Fibroblast of skin of abdomen (primary cell): ENCODE measurements around the gene HOXB7.

Source experiments
- DNase-seq: peaks from one replicate; pipeline ENCODE4 v3.0.0-alpha.2; 2013

HOXB7 gene

DNA sequence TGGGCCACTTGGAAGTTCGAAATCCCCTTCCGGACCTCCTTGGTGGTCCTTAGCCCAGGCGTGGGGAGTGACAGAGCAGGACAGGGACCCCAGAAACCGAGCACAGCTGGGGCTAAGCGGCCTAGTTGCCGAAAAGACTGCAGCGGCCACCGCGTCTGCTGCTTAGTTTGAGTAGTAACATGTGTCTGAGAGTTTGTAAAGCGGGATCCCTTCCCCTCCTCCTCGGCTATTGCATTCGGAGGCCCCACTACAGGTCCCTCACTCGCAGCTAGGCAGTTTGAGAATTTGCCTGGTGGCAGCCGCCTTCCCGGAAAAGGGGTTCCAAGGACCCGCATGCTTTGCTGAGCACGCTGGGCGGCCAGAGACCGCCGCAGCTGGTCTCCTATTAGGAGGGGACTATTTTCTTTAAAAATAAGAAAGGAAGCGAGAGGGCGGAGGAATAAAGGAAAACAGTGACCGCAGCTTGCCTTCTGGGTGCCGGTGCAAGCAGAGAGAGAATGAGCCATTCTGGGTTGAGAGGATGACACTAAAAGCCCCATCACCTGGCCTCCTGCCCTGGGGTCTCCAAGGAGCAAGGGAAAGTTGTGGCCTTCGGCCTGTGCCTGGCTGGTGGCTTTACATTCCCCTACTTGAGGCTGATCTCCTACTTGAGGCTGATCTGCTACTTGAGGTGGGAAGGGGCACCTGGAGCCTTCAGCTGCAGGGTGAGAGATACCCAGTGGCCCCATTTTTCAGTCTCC lies 16.1 kb downstream of the HOXB7 start:
- no peak for DNase-seq

DNA sequence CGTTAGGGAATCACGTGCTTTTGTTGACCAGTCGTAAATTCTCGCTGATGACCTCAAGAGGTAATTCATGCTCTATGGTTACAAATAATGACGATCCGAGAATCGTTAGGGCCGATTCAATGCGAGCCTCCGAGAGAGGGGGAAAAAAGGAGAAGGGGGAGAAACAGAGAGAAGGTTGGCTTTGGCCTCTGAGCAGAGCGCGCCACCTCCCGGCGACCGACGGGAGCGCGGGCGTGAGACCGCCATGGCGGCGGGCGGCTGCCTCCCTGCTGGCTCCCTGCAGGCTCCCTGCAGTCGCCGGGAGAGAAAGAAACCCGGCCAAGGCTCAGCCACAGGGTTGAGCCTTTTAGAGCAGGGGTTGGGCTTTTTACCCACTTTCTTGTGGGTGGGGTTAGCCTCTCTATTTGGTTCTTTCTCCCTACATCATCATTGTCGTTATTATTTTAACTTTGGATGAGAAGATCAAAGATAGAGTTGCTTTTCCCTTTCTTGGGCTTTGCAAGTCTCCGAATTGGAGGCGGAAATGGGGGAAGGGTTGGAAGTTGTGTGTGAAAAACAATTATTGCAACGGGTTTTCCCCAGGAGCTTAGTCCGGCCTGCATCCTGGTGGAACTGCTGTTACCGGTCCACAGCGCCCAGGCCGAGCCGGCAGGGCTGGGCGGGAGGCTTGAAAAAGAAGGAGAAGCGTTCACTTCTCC lies 16.8 kb downstream of the HOXB7 start:
- DNase-seq = peak; percentile 98

DNA sequence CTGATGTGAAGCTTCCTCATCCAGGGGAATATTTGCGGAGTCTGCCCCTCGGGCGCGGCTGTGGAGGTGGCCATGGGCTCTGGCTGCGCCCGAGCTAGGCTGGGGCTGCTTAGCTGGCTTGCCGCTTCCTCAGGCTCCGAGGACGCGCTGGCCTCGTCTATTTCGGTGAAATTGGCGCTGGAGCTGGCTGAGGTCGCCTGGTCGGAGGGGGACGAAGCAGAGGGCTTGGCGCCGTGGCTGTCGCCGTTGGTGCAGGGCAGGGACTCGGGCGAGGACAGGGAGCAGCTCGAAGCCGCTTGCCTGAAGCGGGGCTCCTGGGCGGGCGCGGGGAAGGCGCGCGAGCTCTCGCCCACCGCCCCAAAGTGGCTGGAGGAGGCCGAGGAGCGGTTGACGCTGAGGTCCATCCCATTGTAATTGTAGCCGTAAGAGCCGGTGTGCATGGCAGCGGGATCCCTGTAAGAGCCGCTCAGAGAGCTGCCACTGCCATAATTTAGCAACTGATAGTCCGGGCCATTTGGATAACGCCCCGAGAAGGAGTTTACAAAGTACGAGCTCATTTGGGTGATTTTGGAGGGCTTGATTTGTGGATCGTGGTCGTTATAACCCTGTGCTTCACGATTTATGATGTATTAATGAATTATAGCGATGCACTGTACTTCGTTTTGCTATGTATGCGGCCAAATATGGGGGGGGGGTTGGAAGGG lies 17.5 kb downstream of the HOXB7 start, which contains the start of gene HOXB5:
Gene HOXB5 (minus strand): TSS at position 654 of the 704 bp plus-strand sequence. CDS start 97 bp downstream, at position 557.
- no peak for DNase-seq

DNA sequence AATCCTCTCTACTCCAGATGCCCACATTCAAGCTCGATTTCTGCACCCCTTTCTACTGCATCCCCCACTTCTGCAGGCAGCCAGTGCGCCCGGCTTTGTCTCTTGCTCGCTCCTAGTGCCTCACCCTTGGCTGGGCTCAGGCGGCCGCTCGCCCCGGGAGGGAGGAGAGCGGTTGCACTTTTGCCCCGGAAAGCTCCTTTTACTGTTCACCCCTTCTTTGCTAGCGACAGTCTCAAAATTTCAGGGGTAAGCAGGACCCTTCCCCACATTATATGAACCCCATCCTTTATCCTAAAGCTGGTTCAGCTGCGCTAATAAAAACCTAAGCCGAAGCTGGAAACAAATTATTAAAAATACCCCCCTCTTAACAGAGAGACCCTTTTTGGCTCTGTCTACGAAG lies 18.2 kb downstream of the HOXB7 start:
- no peak for DNase-seq

DNA sequence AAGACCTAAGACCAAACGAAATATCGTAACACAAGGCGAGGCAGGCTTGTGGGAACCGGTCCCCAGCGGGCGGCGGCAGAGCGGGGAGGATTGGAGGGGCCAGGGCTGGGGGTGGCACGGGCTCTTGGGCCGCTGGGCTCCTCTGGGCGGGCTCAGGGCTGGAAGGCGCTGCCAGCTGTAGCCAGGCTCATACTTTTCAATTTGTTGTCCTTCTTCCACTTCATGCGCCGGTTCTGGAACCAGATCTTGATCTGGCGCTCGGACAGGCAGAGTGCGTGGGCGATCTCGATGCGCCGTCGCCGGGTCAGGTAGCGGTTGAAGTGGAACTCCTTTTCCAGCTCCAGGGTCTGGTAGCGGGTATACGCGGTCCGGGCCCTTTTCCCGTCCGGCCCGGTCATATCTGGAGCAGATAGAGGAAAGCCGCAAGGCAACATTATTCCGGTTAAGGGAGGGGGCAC lies 18.7 kb downstream of the HOXB7 start:
- no peak for DNase-seq

DNA sequence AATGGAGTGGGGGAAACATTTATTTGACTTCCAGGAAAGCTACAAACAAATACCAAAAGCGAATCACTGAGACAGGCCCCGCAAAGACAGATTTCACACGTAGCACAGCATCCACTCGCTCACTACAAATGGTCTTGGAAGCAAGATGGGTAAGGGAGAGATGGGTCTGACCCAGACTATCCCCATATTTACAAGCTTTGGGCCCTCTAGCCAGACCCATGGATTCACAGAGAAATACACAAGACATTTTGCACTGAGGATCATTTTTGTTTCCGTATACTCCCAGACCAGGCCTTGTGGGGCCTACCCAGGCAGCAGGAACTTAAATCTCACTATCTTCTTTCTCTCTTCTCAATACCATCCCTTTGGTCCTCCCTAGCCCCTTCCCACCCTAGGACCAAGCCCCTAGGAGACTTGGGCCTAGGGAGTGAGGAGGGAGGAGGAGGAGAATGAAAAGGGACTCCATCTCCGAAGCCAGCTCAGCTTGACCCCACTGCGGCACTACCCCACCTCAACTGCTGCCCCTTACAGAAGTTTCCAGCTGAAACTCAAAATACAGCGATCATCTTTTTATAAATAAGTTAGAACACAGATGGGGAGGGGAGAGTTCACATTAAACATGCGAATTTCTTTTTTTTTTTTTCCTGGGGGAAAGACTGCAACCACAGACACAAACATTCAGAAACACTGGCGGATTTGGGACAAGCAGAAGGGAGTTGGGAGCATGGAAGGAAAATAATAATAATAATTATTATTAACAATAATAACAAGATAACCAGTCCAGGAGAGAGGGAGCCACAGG lies 19.4 kb downstream of the HOXB7 start:
- no peak for DNase-seq

DNA sequence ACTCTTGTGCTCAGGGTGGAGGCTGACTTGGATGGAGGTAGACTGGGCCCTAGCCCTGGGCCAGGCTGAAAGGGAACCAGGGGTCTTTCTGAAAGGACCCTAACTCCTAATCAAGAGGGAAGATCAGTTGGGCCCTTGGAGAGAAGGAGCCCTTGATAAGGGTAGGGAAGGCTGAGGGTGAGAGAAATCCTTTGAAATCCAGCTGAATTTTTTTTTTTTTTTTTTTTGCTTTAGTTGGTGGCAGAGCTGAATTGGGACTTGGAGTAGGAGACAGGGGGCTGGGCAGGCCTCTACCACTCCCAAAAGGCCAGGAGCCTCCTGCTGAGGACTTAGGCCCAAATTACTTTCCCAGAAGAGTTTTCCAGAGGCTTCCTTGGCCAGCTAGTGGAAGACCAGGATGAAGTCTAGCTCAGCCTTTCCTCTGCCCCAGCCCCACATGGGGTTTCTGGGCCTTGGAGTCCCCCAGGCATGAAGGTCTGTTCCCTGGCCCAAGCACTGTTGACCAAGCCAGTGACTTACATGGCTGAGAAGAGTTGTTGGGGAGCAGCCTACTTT lies 20.1 kb downstream of the HOXB7 start:
- DNase-seq = no peak

DNA sequence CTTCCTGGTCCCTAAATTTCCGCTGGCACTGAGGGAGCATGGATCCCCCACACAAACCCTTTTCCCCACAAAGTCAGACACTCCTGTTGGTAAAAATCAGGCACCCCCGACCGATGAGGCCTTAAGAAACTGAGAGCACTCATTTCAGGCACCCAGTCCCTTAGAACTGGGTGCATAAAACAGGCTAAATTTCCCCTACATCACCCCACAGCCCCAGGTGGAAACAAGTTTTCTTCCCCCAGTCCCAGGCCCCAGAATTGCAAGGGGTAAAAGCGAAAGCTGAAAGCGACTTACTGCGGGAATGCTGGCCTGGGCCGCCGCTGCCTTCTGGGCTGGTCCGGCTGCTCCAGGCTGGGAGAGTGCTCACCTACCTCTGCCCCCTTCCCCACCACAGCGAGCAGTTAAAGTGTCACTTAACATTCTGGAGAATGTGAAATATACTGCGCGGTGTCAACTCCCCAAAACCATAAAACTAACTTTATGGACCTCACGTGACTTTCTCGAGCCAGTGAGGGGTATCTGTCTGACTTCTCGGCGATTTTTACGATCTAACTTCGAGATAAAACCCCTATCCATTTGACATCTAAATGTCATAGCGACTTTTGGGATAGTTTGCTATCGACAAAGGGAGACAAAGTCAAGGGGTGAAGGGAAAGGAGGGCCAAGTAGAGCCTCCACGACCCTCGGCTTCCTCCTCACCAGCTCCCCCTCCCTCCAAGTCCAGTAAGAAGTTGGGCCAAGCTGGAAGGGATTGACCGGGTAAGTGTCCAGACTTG lies 20.8 kb downstream of the HOXB7 start, which contains the start of gene HOXB3:
Gene HOXB3 (minus strand): TSS at position 411 of the 776 bp plus-strand sequence. CDS start 37,767 bp downstream, outside the sequence.
- peak; percentile 94 for DNase-seq

DNA sequence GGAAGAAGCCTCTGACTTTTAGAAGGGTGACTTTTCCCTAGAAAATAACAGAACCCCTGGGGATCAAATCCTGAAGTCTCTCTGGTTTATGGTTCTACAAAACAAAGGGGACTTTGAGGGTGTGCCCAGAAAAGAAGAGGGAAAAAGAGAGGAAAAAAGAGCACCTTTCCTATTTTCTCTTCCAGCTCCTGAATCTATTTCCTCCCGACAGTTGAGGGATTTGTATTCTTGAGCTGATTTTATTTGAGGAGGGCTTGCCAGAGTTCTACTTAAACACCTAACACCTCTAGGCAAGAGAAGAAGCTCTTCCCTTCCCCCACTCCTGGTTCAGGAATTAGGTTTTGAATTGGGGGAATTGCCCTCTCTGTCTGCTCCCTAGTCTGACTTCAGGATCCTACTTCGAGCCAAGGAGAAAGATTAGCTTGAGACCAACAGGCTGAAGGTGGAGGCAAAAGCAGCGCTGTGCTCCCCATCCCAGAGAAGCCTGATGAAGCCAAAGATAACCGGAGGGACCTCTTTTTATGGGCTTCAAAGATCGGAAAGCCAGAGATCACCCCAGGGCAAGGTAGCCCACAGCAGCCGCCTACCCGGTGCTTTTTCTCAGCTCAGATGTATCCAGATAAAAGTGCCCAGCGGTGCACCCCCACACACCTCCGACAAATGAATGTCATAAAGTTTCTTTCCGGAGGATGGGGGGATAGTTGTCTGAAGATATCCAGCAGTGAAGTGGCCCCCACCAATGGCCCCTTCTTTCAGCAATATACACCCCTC lies 21.6 kb downstream of the HOXB7 start:
- DNase-seq = no peak

DNA sequence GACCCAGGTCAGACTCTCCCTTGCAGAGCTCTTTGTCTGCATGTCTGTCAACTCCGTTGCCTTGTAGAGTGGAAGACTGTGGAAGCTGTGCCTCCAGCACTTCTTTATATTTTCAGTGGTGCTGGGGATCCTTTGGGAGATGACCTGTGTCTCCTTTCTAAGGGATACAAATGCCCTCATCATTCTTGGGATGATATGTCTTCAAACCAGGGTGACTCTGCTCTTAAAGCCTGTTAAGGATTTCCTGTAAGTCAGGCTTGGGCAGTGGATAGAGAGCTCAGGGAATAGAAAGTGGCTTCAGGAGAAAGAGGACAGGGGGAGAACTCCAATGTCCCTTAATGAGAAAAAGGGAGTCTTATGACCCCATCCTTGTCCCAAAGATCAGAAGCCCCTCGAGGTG lies 22.3 kb downstream of the HOXB7 start:
- DNase-seq = no peak

DNA sequence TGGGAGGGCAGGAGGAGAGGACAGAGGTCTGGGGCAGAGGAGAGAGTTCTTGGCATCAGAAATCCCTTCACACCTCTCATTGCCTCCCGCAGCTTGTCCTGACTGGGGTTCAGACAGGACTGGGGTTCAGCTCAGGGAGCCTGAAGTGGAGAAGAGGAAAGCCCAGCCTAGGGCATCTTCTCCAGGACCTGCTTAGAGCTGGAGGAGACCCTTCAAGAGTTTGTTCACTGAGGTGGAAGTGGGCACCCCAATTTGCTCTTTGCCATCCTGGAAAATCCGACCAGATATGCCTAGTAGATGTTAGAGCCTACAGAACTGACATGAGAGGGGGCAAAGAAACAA lies 22.8 kb downstream of the HOXB7 start:
- DNase-seq = no peak

DNA sequence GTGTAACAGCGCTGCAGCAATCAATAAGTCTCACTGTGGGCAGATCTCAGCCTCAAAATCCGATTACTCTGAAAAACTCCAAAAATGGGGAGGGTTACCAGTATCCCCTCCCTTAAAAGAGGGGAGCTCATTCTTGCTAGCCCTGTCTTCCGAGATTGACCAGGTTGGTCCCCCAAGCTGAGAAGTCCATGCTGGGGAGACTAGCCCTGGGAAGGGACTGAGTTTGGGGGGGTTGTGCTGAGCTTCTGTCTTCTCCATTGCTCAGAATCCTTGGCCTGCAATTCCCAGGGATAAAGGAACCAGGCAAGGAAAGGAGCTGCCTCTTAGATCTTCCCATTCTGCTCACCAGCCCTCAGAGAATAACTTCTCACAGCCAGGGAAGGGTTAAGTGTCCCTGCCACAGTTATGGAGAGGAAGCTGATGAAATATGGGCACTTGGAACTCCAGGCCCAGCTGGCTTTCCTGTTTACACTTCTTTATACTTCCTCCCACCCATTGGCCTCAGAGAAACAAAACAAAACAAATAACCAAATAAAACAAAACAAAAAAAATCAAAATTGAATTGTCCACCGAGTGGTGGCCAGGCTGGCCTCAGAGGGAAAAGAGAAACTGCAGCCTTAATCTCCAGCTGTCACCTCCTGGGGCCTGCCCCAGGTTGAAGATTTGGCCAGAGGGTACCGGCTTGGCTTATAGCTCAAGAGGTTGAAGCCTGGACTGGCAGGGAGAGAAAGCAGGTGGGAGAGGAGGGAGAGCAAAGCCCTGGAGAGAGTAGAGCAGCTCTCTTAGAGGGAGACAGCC lies 23.3 kb downstream of the HOXB7 start:
- no peak for DNase-seq

DNA sequence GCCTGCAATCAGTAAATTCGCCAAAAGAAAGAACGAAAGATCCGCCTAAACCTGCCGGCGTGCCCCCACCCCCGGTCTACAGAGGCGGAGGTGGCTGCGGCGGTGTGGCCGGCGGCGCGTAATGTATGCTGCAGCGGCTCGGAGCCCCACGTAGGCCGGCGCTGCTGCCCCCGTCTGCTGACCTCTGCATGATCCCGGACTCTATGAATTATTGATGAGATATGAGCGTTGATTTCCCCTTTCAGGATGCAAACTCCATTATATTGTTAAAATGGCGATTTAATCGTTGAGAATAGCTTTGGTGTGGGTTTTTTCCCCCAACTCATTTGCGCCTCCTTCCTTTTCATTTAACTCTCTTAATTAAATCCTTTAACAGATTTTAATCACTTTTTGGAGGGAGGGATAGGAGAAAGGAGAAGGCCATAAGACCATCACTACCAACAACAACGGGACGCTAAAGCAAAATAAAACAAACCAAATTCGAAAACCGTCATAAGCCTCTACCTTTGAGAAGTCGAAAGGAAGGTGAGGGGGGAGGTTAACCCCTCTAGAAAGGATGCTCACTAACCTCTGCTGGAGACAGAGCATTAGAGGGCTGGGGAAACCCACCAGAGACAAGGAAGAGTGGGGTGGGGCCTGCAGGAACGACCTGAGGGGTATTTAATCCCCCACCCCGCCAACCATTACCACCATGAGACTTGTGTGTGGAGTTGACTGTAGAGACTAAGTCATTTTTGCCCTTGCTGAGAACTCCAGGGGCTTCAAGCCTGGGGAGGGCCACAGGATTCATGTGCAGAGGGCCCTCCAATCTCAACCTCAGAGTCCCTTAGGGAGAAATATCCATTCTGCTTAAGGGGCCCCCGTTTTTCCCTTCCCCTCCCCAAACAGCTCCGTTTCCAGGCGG lies 24.2 kb downstream of the HOXB7 start:
- DNase-seq = no peak

DNA sequence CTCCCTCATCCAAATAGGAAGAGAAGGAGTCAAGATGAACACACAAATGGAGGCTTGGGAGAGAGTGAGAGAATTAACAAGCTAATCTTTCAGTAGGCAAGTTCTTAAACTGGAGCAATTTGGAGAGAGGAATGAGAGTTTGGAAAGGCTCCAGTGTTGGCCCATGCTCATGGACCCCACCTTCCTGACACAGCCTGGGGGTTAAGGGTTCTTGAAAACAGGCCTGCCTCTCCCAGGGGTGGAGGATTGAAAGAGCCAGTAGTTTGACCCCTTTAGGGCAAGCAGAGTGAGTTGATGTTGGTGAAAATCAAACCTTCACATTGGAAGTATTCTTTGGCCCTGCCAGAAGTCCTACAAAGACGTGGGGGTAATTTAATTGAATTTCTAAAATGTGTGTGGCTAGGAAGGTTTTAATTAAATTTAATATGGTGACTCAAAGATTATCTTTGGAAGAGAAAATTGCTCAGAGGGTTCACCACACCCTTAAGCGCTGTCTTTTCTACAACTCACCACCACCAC lies 26.5 kb downstream of the HOXB7 start:
- DNase-seq = peak; percentile 77

DNA sequence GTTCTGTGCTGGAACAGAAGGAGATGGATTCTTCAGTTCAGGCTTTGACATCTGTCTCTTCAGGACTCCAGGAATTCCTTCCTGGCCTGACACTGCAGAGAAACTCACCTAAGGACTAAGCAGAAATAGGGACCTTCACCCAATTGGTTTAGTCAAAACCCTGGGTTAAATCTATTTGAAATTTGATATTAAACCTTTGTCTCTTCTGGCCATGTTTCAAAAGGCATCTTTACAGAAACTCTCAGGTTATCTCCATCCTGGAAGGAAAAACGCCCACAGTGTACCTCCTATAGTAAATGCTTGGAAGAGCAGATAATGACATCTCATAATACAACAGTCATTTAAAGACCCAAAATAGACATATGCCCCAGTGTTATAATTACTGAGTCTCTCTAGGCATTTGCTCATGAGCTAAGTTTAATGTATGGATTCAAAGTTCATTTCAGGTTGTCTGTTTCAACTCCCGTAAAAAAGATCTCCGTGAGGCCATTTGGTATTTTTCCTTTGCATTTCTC lies 27.1 kb downstream of the HOXB7 start:
- DNase-seq = no peak

DNA sequence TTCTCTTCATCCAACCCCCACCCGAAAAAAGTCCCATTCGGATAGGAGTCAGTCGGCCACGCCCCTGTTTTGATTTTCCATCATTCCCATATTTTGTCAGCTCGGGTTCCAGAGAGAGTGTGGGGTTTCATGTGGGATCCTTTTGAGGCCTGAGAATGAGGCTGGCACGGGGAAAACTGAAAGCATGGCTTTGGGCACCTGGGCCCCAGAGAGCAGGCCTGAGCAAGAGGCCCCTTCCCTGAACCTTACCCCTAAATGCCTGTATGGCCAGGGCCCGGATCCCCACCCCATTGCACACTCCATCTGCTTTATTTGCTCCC lies 28.1 kb downstream of the HOXB7 start:
- DNase-seq = no peak

DNA sequence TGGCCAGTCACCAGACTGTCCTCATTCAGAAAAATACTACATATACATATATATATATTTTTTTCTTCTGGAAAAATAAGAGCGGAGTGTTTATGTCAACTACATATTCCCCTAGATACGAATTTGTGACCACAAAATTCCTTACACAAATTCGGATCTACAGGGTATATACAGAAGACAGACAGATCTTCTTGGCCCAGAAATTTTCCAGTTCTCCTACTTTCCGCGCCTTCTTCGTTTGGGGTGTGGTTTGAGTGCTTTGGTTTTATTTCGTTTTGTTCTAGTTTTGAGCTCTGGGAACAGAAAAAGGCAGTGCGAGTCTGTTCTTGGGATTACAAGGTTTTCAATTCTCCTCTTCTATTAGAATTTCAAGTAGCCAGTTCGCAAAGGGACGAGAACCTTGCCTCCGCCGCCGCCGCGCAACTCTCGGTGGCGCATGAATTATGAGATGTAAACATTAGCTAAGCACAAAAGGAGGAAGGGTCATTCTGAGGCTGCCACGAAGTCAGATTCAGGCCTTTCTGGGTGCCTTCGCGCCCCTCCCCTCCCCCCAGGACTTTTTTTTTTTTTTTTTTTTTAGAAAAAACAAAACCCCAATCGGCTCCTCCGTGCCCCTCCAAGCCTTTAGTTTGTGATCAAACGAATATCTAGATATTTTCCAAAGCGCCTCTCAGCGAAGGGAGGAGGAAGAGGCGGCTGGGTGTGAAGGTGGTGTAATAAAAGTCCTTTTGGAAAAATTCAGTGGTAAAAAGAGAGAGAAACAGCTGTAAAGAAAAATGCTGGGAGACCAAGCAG lies 30.9 kb downstream of the HOXB7 start:
- peak; percentile 72 for DNase-seq

DNA sequence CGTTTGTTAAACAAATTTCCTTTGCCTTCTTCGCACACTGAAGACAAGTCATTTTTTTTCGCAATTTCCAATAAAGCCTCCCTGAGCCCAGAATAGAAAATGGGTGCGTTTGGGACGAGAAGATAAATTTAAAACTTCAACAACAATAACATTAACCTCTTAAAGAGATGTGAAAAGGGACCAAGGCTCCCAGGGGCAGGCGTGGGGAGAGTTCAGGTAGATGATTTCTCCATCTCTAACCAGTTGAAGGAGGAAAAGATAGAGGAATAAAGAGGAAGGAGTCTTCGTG lies 31.4 kb downstream of the HOXB7 start:
- no peak for DNase-seq
